Left renal cortex interstitium (tissue), 4 donors: Measurements from ENCODE around the gene ABTB2. TPM values are rescaled to one million over a fixed set of nuclear protein-coding genes. Genes with fewer than 3 reads are reported as not detected.
"Not testable (repeated sequence)": the region's sequence is repeated elsewhere in the genome, so short reads cannot be mapped to it uniquely, and the experiment has no call there.

Source experiments
- DNase-seq, 4 donors: peaks; one replicate each; pipeline ENCODE4 v3.0.0-alpha.2; 2013; ENCODE audit warnings: low read depth in 4 of 4, low spot score in 2 of 4, missing footprints in 1 of 4
- polyA plus RNA-seq, 4 donors: library from polyadenylated mRNA; unstranded; fragments of 120-200 nt; gene quantifications; one replicate each; pipeline ENCODE4 v1.2.1, GENCODE V29; 2013; ENCODE audit not compliant: insufficient read length in 4 of 4

Gene ABTB2
- polyA plus RNA-seq, 4 donors = 6.4 to 12.9 (median 8.8) TPM

DNA sequence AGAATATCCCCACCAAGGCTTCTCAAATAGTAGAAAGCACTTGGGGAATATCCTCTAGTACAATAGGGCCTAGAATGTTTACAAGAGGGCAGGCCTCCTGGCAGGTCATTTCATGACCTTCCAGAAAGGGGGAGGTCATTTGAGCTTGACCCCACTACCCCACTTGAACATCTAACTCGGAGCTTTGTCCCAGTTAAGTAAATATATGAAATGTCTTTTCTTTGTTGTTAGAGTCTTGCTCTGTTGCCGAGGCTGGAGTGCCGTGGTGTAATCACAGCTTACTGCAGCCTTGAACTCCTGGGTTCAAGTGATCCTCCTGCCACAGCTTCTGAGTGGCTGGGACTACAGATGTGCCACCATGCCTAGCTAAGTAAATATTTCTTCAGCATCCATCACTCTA, 108.4 kb downstream of the ABTB2 start:
- DNase-seq = no peak

- not testable (repeated sequence) for DNase-seq
Observed at GRCh38 chr11:34246511-34246910, 111.3 kb downstream of the ABTB2 start.

DNA sequence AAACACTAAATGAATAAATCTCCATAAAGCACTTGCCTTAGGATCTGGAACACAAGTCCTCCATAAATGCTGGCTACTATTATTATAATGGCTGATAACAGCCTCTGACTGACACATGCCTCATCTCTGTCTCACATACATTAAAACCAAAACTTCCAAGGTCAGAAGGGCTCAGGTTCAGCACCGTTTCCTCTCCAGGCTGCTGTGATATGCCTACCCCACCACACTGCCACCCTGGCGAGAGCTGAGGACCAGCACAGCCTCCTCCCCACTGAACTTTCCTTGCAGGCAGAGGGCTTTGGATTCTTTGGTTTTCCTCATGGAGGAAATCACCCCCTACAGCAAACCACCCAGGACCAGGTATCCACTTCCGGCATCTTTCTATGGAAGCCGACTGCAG, 112.8 kb downstream of the ABTB2 start:
- no peak for DNase-seq

DNA sequence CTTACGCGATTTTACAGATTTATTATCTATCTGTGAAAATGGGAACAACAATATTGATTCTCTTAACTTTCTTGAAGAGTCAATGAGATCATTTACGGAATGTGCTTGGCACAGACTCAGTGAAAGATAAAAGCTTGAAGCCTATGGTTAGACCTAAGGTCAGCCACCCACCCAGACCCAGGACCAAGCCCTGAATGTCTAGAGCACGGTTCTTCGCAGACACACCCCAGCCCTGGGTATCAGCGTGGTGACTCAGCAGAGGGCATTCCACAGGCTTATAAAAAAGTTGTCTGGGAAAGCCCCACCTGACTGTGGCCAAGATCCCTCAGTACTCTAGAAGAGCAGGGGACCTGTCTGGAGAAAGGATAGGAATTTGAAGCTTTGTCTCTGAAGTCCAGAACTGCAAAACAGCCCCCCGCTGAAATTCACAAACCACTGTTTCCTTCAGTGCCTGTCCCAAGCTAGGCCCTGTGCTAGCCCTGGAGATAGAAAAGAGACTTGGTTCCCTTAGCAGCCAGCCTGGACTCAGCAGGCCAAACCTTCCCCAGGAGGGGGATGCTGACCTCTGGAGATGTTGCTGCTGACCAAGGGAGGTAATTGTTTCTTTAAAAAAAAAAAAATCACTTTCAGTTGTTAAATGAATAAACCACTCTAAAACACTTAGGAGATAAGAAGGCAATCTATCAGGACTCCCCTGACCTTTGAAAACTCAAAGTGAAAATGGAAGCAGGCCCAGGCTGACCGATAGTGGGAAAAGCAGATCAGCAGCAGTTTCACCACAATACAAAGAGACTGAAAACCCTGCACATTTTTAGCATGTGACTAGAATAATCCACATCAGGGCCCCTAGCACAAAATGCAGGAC, 114.0 kb downstream of the ABTB2 start:
- DNase-seq = no peak

DNA sequence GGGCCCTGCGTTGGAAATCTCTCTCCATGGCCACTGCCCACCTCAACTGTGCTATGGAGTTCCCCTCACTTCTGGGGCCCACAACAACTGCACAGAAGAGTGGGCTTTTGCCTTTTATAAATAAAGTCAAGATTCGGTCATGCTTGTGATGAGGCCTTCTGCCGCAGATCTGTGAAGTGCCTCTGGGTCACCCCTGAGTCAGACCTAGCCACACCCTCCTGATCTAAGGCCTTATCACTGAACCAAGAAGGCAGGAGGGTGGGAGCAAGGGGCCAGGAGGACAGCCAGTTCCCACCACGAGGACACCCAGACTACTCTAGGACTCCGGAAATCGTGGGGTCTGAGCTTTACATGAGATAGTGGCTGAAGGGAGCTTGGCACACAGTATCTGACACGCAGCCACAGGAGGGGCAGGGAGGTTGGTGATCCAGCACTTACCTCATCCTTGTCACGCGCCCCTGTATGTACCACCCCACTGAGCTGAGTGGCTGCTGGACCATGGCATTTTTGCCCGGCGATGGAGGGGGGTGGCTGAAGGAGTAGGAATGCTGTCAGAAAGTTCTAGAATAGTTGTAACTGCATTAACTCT, 115.7 kb downstream of the ABTB2 start:
- DNase-seq = no peak

DNA sequence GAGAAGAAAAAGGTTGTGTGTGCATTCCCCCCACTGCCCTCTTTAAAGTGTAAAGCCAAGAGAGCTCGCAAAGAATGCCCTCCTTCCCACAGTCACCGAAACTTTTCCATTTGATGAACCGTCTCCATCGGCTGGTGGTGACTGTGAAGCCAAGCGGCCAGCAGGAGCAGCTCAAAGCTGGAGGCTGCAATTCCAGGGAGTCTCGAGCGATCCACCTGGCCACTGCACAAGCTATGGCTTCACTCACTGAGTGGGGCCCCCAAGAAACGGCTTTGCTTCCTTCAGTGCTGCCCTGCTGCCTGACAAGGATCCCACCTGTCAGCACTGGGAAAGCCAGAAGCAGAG, 117.7 kb downstream of the ABTB2 start:
- no peak for DNase-seq

DNA sequence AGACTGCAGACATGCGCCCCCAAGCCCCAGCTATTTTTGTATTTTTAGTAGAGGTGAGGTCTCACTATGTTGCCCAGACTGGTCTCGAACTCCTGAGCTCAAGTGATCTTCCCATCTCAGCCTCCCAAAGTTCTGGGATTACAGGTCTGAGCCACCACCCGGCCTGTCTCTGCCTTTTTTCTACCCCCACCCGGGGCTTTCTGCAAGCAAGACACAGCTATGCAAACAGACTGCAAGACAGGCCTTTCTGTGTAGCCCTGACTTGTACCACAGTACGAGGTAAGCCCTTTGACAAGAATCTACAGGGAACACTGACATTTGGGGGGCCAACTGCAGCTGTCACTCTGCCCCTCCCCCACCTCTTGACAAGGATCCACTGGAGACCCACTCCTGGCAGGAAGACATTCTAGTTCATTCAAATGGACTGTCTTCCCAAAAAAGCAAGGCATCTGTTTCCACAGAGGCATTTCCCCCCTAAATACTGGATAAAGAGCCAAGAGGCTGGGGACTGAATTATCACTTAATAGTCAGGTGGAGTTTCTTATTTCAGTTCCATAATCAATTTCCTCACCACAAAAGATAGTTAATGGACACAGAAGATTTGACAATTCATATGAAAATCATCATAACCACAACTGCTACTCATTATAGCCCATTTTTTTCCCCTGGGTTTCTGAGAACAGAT, 118.2 kb downstream of the ABTB2 start:
- no peak for DNase-seq

GRCh38 chr11:34238966-34239365, 118.8 kb downstream of the ABTB2 start:
- DNase-seq = no peak

DNA sequence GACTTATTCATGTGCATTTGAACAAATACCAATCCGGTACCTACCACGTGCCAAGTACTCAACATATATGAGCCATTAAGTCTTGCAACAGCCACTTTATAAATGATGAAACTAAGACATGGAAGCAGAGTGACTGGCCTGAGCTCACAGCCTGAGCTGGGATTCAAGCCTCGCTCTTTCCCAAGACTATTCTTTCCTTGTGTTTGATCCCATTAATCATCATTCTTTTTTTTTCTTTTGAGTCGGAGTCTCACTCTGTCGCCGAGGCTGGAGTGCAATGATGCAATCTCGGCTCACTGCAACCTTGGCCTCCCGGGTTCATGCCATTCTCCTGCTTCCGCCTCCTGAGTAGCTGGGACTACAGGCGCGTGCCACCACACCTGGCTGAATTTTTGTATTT, 119.3 kb downstream of the ABTB2 start:
- DNase-seq = no peak

DNA sequence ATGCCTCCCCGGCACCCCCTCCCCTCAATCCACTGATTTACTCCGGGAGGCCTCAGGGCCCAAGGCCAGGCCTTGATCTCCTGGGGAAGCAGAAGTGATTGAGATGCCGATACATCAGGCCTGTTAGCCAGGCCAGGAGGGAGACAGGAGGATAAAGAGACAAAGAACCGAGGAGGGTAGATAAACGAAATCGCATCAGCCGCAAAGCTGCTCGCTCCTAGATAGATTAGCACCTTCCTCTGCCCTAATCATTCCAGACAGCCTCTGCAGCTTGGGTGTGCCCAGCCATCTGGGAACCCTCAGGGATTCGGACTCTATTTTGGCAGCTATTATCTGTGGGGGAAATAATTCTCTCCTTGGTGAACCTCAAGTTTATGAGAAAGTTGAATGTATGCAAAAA, 121.2 kb downstream of the ABTB2 start:
- DNase-seq = no peak

DNA sequence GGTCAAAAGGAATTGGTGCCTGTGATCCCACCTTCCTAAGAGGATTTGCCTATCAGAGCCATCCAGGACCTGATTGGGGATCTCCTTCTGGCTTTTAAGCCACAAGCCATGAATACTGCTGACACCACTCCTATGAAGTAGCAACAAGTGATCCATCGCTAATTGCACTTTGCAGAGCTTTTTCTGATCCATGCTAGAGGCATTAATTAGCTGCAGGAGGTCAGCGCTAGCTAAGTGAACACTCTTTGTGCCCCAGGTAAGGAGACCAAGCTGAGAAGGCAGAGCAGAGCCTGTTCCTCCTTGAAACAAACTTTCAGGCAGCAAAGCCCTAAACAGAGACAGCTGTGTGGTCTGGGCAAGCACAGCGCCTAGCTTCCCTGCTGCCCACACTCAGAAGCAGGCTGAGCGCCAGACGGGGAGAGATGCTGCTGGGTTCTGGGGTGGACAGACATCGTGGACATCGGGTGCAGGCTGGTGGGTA, 122.2 kb downstream of the ABTB2 start:
- DNase-seq = no peak

DNA sequence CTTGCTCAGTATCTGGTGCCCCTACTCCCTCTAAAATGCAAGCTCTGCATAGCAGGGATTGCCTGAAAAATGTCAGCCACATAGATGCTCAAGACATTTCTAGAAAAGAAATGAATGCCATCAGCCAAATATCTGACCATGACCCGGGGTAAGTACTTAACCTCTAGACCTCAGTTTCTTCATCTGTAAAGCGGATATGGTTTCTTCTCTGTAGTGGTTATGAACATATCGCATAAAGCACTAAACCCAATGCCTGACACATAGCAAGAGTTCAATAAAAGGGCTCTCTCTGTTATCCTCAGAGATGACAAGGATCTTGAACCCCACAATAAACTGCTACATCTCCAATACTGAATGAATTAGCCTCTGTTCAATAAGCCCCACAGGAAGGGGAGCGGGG, 122.6 kb downstream of the ABTB2 start:
- DNase-seq = no peak

- DNase-seq = no peak
Observed at GRCh38 chr11:34234086-34234740, 123.6 kb downstream of the ABTB2 start.

DNA sequence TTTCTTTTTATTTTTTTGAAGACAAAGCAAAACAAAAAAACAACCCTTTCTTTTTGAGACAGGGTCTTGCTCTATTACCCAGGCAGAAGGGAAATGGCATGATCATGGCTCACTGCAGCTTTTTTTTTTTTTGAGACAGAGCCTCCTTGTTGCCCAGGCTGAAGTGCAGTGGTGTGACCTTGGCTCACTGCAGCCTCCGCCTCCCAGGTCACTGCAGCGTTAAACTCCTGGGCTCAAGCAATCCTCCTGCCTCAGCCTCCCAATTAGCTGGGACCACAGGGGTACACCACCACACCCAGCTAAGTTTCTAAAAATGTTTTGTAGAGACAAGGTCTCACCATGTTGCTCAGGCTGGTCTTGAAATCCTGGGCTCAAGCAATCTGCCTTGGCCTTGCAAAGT, 124.6 kb downstream of the ABTB2 start:
- DNase-seq = no peak

- DNase-seq = no peak
Observed at GRCh38 chr11:34232807-34233206, 125.0 kb downstream of the ABTB2 start.

DNA sequence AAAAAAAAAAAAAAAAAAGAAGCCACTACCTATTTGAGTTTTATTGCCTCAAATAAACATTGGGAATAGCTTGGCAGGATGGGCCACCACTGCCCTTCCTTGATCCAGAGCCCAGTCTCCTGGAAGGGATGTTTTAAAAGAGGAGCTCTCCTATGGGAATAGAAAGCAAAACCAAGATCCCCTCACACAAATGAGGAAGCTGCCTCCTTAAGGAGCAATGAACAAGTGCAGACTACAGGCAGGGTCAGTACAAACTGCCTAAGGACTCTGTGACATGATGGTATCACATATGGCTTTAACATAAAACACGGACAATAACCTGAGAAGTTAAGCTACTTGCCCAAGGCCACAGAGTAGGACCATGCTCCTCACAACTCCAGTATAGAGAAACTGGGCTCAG, 131.6 kb downstream of the ABTB2 start:
- no peak for DNase-seq

- no peak for DNase-seq
Observed at GRCh38 chr11:34225091-34225490, 132.7 kb downstream of the ABTB2 start.

DNA sequence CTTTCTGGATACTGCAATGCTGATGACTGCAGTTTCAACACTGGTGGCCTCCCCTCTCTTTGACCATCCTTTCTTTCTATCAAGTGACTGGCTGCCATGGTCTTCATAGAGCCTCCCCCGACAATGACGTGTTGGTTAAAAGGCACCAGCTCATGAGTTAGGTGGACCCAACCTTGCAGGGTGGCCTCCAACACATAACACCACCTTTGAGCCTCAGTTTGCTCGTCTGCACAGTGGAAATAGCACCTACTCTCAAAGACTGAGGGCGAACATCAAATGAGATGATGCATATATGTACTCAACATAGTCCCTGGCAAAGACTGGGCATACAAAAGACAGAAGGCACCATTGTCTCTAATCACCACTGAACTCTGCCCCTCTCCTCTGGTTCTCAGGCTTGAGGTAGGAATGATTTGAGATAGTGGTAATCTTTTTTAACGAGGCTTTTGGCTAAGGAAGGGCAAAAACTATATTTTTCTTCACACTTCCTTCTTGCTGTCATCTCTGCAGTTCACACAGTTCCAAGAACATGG, 133.3 kb downstream of the ABTB2 start:
- DNase-seq = no peak

DNA sequence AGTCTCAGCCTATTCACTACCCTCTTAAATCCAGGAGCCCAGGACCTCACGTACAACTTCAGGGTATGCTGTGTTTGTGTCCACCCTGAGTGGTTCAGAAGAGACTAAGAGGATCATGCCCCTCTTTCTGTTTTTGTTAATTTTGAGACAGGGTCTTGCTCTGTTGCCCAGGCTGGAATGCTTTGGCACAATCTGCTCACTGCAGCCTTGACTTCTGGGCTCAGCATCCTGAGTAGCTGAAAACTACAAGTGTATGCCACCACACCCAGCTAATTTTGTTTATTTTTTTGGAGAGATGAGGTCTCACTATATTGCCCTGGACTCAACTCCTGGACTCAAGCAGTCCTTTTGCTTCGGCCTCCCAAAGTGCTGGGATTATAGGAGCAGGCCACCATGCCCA, 133.9 kb downstream of the ABTB2 start:
- no peak for DNase-seq

- no peak for DNase-seq
Observed at GRCh38 chr11:34223021-34223813, 134.6 kb downstream of the ABTB2 start.
